GM23338 (cell line): ENCODE data around the gene TOM1L2.

Experiments used
- CREB1 ChIP-seq: fragments of 250-450 bp; sonication (Bioruptor Pico); IDR thresholded peaks from 2 replicates; pipeline ENCODE4 v1.5.0; 2020; ENCODE audit warnings: low read depth, mild to moderate bottlenecking, moderate library complexity
- EZH2 ChIP-seq: fragments of 200-600 bp; sonication (generic); IDR thresholded peaks from one replicate; pipeline ENCODE4 v1.8.0; 2017; ENCODE audit warnings: antibody characterized with exemption, mild to moderate bottlenecking, low read depth; ENCODE audit not compliant: unreplicated experiment
- EZH2phosphoT487 ChIP-seq: fragments of 200-600 bp; sonication (generic); IDR thresholded peaks from one replicate; pipeline ENCODE4 v1.8.1; 2018; ENCODE audit warnings: antibody characterized with exemption; ENCODE audit not compliant: unreplicated experiment
- JUNB ChIP-seq: IDR thresholded peaks from one replicate; pipeline ENCODE4 v1.6.1; 2016; ENCODE audit warnings: antibody characterized with exemption; ENCODE audit not compliant: unreplicated experiment
- NANOG ChIP-seq: IDR thresholded peaks from 2 replicates; pipeline ENCODE4 v1.6.1; 2016; ENCODE audit warnings: antibody characterized with exemption, borderline replicate concordance
- POLR2AphosphoS5 ChIP-seq: IDR thresholded peaks from 2 replicates; pipeline ENCODE4 v1.6.1; 2016; ENCODE audit warnings: antibody characterized with exemption, low read depth
- STAT1 ChIP-seq: IDR thresholded peaks from one replicate; pipeline ENCODE4 v1.6.1; 2016; ENCODE audit warnings: antibody characterized with exemption; ENCODE audit not compliant: unreplicated experiment
- ZNF114 ChIP-seq: fragments of 250-450 bp; sonication (Bioruptor Pico); IDR thresholded peaks from 2 replicates; pipeline ENCODE4 v1.5.0; 2020; ENCODE audit warnings: mild to moderate bottlenecking, moderate library complexity
- ZNF331 ChIP-seq: fragments of 250-450 bp; sonication (Bioruptor Pico); IDR thresholded peaks from 2 replicates; pipeline ENCODE4 v1.5.0; 2020; ENCODE audit warnings: low read depth, mild to moderate bottlenecking, moderate library complexity
- ZNF462 ChIP-seq: fragments of 250-450 bp; sonication (Bioruptor Pico); IDR thresholded peaks from 2 replicates; pipeline ENCODE4 v1.5.0; 2020; ENCODE audit warnings: mild to moderate bottlenecking, moderate library complexity
- TF ChIP-seq, protein P1 (sequence below), 2 experiments: fragments of 200-600 bp in 1 of 2; sonication (generic) in 1 of 2; conservative IDR thresholded peaks; 2 replicates each; pipeline versions ENCODE4 v1.5.1 to v1.6.1; 2016 to 2017; ENCODE audit warnings: antibody characterized with exemption in 2 of 2, low read depth in 2 of 2, mild to moderate bottlenecking in 2 of 2, moderate library complexity in 1 of 2
- TF ChIP-seq, protein P2 (sequence below): IDR thresholded peaks from one replicate; pipeline ENCODE4 v1.6.1; 2018; ENCODE audit warnings: antibody characterized with exemption; ENCODE audit not compliant: unreplicated experiment
- TF ChIP-seq, protein P3 (sequence below): IDR thresholded peaks from 2 replicates; pipeline ENCODE4 v1.6.1; 2016; ENCODE audit warnings: antibody characterized with exemption

DNA sequence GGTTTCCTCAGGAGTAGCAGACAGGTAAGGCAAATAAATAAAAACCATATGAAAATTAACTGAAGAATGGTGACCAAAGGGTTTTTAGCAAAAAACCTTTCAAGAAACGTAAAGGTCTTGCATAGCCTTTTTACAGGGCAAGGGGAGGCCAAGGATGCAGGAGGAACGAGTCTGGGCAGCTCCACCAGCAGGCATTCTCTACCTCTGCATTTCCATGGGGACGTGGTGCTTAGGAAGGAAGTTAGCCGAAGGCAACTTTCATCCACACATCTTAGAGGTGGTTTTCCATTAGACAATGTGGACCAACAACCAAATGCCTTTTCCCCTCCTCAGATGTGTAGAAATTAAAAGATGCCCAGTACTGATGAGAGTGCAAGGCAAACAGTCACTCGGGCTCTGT is 20.7 kb downstream of the TOM1L2 start:
- TF ChIP-seq, protein P1, sequence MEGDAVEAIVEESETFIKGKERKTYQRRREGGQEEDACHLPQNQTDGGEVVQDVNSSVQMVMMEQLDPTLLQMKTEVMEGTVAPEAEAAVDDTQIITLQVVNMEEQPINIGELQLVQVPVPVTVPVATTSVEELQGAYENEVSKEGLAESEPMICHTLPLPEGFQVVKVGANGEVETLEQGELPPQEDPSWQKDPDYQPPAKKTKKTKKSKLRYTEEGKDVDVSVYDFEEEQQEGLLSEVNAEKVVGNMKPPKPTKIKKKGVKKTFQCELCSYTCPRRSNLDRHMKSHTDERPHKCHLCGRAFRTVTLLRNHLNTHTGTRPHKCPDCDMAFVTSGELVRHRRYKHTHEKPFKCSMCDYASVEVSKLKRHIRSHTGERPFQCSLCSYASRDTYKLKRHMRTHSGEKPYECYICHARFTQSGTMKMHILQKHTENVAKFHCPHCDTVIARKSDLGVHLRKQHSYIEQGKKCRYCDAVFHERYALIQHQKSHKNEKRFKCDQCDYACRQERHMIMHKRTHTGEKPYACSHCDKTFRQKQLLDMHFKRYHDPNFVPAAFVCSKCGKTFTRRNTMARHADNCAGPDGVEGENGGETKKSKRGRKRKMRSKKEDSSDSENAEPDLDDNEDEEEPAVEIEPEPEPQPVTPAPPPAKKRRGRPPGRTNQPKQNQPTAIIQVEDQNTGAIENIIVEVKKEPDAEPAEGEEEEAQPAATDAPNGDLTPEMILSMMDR (conservative IDR thresholded peaks at IDR 0.05; ENCODE audit: low read depth in 2 of 2): no peak
- TF ChIP-seq EZH2 (no peak), POLR2AphosphoS5 (no peak), EZH2phosphoT487 (no peak), CREB1 (no peak), STAT1 (no peak), ZNF114 (CRISPR knock-in tag) (no peak), NANOG (no peak), ZNF331 (no peak), JUNB (no peak), ZNF462 (CRISPR knock-in tag) (no peak)
- TF ChIP-seq, protein P2, sequence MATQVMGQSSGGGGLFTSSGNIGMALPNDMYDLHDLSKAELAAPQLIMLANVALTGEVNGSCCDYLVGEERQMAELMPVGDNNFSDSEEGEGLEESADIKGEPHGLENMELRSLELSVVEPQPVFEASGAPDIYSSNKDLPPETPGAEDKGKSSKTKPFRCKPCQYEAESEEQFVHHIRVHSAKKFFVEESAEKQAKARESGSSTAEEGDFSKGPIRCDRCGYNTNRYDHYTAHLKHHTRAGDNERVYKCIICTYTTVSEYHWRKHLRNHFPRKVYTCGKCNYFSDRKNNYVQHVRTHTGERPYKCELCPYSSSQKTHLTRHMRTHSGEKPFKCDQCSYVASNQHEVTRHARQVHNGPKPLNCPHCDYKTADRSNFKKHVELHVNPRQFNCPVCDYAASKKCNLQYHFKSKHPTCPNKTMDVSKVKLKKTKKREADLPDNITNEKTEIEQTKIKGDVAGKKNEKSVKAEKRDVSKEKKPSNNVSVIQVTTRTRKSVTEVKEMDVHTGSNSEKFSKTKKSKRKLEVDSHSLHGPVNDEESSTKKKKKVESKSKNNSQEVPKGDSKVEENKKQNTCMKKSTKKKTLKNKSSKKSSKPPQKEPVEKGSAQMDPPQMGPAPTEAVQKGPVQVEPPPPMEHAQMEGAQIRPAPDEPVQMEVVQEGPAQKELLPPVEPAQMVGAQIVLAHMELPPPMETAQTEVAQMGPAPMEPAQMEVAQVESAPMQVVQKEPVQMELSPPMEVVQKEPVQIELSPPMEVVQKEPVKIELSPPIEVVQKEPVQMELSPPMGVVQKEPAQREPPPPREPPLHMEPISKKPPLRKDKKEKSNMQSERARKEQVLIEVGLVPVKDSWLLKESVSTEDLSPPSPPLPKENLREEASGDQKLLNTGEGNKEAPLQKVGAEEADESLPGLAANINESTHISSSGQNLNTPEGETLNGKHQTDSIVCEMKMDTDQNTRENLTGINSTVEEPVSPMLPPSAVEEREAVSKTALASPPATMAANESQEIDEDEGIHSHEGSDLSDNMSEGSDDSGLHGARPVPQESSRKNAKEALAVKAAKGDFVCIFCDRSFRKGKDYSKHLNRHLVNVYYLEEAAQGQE: no peak
- TF ChIP-seq, protein P3, sequence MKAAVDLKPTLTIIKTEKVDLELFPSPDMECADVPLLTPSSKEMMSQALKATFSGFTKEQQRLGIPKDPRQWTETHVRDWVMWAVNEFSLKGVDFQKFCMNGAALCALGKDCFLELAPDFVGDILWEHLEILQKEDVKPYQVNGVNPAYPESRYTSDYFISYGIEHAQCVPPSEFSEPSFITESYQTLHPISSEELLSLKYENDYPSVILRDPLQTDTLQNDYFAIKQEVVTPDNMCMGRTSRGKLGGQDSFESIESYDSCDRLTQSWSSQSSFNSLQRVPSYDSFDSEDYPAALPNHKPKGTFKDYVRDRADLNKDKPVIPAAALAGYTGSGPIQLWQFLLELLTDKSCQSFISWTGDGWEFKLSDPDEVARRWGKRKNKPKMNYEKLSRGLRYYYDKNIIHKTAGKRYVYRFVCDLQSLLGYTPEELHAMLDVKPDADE: no peak
